HG03354 (cell line): Measurements from ENCODE around the gene SAMD14.
"Not testable (repeated sequence)": the region's sequence is repeated elsewhere in the genome, so short reads cannot be mapped to it uniquely, and the experiment has no call there.

ENCODE experiments used
- ATAC-seq: cut with Tn5 transposase; IDR thresholded peaks from one replicate; pipeline ENCODE4 v1.9.1; 2021; ENCODE audit warnings: mild to moderate bottlenecking; ENCODE audit not compliant: unreplicated experiment, poor library complexity, severe bottlenecking

Gene SAMD14

GRCh38 chr17:50064253-50065001 is 65.5 kb downstream of the SAMD14 start:
- ATAC-seq = no peak

GRCh38 chr17:50063561-50064252 is 66.3 kb downstream of the SAMD14 start:
- no peak for ATAC-seq

DNA sequence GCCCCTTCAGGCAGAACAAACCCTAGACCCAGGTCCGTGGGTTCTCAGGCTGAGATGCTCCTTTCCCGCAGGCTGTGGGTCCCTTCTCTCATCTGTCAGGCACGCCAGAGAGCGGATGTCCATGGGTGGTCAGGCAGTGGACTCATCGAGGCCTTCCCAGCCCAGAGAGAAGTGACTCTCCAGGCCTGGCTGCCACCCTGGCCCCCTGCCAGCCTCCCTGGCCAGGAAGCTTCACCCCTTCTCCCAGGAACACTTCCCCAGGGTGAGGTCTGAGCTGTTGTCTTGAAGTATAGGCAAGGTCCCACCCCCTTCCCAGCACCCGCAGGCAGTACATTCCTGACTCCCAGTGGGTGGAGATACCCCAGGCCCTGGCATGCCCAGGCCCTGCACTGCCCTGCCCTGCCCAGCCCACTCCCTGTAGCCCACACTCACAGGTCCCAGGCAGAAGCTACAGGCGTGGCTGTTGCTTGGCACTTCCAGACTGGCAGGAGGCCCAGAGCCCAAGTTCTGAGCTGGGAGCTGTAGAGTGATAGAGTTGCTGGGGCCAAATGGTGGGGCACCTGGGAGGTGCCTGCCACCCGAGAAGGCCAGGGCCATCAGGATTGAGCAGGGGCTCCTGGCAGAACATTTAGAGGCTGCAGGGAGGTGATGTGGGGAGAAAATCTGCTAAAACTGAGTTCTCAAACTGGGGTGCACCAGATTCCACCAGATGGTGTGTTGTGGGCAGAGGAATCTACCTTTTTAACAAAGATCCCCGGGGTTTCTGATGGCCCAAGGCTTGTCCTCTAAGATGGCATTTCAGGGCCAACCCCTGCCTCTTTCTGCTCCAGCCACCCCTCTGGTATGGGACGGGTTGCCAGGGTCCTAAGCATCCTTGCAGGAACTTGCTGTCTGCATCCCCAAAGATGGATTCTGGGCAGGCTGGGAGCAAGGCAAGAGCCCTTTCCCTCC is 67.4 kb downstream of the SAMD14 start:
- no peak for ATAC-seq

- not testable (repeated sequence) for ATAC-seq
These were observed 68.3 kb downstream of the SAMD14 start for GRCh38 chr17:50061713-50062045.

DNA sequence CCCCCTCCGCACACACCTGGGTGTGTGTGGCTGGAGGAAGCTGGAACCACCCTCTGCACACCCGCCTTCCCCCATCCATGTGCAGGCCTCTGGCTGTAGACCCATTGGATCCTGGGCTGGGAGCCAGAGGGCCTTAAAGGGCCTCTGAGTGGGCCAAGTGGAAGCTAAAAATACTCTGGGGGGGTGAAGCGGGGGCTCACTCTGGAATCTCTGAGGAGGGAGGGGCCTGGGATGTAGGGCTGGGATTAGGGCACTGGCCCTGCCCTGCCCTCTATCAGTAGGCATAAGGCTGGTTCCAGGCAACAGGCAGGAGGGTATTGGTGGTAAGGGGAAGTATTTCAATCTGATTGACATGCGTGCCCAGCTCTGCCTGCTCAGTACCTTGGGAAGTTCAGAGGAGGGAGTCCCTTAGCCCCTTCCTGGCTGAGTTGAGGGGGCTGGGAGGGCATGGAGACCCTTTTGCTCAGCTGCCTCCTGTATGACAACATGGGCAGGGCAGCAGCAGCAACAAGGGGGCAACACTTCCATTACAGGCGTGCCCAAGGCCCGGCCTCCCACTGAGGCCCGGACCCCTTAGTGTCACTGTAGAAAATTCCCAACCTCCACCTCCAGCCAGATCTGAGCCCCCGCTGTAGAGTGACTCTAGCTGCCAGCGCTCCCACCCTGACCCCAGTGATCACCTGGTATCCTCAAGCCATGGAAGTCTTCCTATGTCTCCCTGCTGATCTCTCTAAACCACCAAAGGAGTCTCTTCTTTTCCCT is 68.8 kb downstream of the SAMD14 start:
- ATAC-seq = no peak
